ENCODE data around the gene LYPD6B. TPM values are rescaled to one million over a fixed set of nuclear protein-coding genes. Genes with fewer than 3 reads are reported as not detected.
A peak's percentile ranks its signal among the peaks of the same experiment; 100 is the strongest.
"Not testable (repeated sequence)": the region's sequence is repeated elsewhere in the genome, so short reads cannot be mapped to it uniquely, and the experiment has no call there.

LYPD6B gene
- polyA plus RNA-seq, 3 donors: 30.4 to 33.6 (median 31.8) TPM

GRCh38 chr2:149189769-149190168 is 151.3 kb downstream of the LYPD6B start:
- no peak for DNase-seq

- no peak for DNase-seq
Observed at GRCh38 chr2:149191915-149192314, 153.4 kb downstream of the LYPD6B start.

GRCh38 chr2:149192427-149192826 is 153.9 kb downstream of the LYPD6B start:
- no peak for DNase-seq

GRCh38 chr2:149200109-149200520 is 161.6 kb downstream of the LYPD6B start:
- no peak for DNase-seq

GRCh38 chr2:149204686-149205085 is 166.2 kb downstream of the LYPD6B start:
- DNase-seq: no peak

- no peak for DNase-seq
Observed at GRCh38 chr2:149205143-149205542, 166.6 kb downstream of the LYPD6B start.

GRCh38 chr2:149213764-149214493 is 175.4 kb downstream of the LYPD6B start:
- no peak for DNase-seq

GRCh38 chr2:149218497-149218896 is 180.0 kb downstream of the LYPD6B start:
- no peak for DNase-seq

GRCh38 chr2:149219856-149220255 is 181.4 kb downstream of the LYPD6B start:
- no peak for DNase-seq

GRCh38 chr2:149221002-149221401 is 182.5 kb downstream of the LYPD6B start:
- DNase-seq: no peak

GRCh38 chr2:149221898-149222297 is 183.4 kb downstream of the LYPD6B start:
- peak; percentile 51 for DNase-seq

- no peak for DNase-seq
Observed at GRCh38 chr2:149223472-149224095, 185.1 kb downstream of the LYPD6B start.

GRCh38 chr2:149224543-149224942 is 186.0 kb downstream of the LYPD6B start:
- DNase-seq: no peak

GRCh38 chr2:149225446-149225845 is 186.9 kb downstream of the LYPD6B start:
- peak; percentile 23 for DNase-seq

GRCh38 chr2:149226790-149227189 is 188.3 kb downstream of the LYPD6B start:
- DNase-seq: no peak

- DNase-seq: no peak
Observed at GRCh38 chr2:149235816-149236375, 197.4 kb downstream of the LYPD6B start.

- no peak for DNase-seq
Observed at GRCh38 chr2:149236410-149236809, 197.9 kb downstream of the LYPD6B start.

- DNase-seq: no peak
Observed at GRCh38 chr2:149246186-149246585, 207.7 kb downstream of the LYPD6B start.

- not testable (repeated sequence) for DNase-seq
Observed at GRCh38 chr2:149251436-149251835, 212.9 kb downstream of the LYPD6B start.

- not testable (repeated sequence) for DNase-seq
Observed at GRCh38 chr2:149256877-149257276, 218.4 kb downstream of the LYPD6B start.

- no peak for DNase-seq
Observed at GRCh38 chr2:149258531-149258930, 220.0 kb downstream of the LYPD6B start.

GRCh38 chr2:149259136-149259535 is 220.6 kb downstream of the LYPD6B start:
- DNase-seq: no peak

GRCh38 chr2:149261692-149262091 is 223.2 kb downstream of the LYPD6B start:
- no peak for DNase-seq
